Measurements from ENCODE around the gene ENTPD6.

Gene ENTPD6

DNA sequence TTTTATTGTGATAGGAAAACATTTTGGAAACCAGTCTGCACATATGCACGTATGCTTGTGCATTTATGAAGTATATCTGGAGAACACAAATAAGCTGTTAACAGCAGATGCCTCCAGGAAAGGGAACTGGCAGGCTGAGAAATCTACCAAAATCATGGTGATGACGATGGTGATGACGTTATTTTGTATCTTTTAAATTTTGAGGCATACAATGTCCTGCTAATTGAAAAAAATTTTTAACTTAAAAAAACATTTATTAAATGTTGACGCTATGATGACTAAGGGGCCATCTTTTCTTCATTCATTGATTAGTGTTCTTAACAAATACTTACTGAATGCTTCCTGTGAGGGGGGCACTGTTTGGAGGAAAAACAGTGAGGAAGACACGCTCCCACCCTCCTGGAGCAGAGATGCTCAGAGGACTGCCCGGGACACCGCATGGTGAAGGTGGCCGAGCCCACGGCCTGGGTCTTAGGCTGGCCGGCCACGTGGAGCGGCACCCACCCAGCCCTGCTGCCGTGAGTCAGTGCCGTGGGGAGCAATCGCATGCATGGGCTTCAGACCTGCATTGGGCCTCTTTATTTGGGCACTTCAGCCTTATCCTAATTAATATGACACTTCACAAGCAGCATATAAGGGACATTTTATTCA lies 15.9 kb upstream of the ENTPD6 start:
- TF ChIP-seq TAF1 (IDR thresholded peaks at IDR 0.05; ENCODE audit: borderline replicate concordance, insufficient read depth, low read length) (no peak), SIN3A (IDR thresholded peaks at IDR 0.05; ENCODE audit: borderline replicate concordance, insufficient read depth, low read length) (no peak), POLR2AphosphoS5 (IDR thresholded peaks at IDR 0.05; ENCODE audit: low read depth, low read length) (no peak), FOXP2 (optimal IDR thresholded peaks at IDR 0.05; ENCODE audit: borderline replicate concordance, extremely low read depth, extremely low read length, insufficient read depth) (no peak)
- TF ChIP-seq, protein P1, sequence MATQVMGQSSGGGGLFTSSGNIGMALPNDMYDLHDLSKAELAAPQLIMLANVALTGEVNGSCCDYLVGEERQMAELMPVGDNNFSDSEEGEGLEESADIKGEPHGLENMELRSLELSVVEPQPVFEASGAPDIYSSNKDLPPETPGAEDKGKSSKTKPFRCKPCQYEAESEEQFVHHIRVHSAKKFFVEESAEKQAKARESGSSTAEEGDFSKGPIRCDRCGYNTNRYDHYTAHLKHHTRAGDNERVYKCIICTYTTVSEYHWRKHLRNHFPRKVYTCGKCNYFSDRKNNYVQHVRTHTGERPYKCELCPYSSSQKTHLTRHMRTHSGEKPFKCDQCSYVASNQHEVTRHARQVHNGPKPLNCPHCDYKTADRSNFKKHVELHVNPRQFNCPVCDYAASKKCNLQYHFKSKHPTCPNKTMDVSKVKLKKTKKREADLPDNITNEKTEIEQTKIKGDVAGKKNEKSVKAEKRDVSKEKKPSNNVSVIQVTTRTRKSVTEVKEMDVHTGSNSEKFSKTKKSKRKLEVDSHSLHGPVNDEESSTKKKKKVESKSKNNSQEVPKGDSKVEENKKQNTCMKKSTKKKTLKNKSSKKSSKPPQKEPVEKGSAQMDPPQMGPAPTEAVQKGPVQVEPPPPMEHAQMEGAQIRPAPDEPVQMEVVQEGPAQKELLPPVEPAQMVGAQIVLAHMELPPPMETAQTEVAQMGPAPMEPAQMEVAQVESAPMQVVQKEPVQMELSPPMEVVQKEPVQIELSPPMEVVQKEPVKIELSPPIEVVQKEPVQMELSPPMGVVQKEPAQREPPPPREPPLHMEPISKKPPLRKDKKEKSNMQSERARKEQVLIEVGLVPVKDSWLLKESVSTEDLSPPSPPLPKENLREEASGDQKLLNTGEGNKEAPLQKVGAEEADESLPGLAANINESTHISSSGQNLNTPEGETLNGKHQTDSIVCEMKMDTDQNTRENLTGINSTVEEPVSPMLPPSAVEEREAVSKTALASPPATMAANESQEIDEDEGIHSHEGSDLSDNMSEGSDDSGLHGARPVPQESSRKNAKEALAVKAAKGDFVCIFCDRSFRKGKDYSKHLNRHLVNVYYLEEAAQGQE (IDR thresholded peaks at IDR 0.05; ENCODE audit: insufficient read depth in 1 of 2, low read depth in 2 of 2, low read length in 2 of 2), result no peak

DNA sequence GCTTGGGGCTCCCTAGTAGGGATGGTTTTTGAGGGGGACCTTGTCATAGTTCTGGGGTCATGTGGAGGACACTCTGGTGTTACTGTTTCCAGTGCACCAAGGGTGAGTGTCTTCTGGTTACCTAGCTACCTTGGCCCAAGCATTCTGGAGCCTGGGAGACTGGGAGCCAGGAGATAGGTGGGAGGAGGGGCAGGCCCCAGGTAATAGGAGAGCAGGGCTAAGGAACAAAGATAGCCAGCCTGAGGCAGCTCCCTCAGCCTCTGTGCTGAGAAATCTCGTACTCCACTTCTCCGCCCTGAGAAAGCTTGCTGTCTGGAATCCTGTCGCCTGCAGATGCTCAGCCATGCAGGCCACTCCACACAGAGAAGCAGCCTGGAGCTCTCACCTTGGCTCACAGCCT lies 8.3 kb upstream of the ENTPD6 start:
- TF ChIP-seq POLR2AphosphoS5 (IDR thresholded peaks at IDR 0.05; ENCODE audit: low read depth, low read length) (no peak), TAF1 (IDR thresholded peaks at IDR 0.05; ENCODE audit: borderline replicate concordance, insufficient read depth, low read length) (no peak), SIN3A (IDR thresholded peaks at IDR 0.05; ENCODE audit: borderline replicate concordance, insufficient read depth, low read length) (no peak), FOXP2 (optimal IDR thresholded peaks at IDR 0.05; ENCODE audit: borderline replicate concordance, extremely low read depth, extremely low read length, insufficient read depth) (no peak)
- TF ChIP-seq, protein P1 (IDR thresholded peaks at IDR 0.05; ENCODE audit: insufficient read depth in 1 of 2, low read depth in 2 of 2, low read length in 2 of 2), result no peak

DNA sequence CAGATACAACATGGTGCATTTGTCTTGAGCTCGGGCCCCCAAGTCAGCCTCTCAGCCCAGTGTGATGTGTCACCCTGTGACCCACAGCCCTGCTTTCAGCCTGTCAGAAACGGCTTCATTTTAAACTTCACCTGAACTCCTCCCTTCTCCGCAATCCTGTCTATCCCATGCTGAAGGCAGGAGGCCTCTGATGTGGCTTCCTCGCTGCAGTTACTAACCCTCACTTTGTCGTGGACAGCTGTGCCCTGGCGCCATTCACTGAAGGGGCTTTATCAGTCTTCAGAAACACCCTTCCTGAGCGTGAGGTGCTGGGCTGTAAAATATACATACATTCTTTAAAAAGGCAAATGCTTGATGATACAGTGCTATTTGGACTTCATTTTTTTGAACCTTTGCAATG lies 7.9 kb upstream of the ENTPD6 start:
- TF ChIP-seq TAF1 (IDR thresholded peaks at IDR 0.05; ENCODE audit: borderline replicate concordance, insufficient read depth, low read length) (no peak), POLR2AphosphoS5 (IDR thresholded peaks at IDR 0.05; ENCODE audit: low read depth, low read length) (no peak), FOXP2 (optimal IDR thresholded peaks at IDR 0.05; ENCODE audit: borderline replicate concordance, extremely low read depth, extremely low read length, insufficient read depth) (no peak), SIN3A (IDR thresholded peaks at IDR 0.05; ENCODE audit: borderline replicate concordance, insufficient read depth, low read length) (no peak)
- TF ChIP-seq, protein P1 (IDR thresholded peaks at IDR 0.05; ENCODE audit: insufficient read depth in 1 of 2, low read depth in 2 of 2, low read length in 2 of 2), result no peak

- TF ChIP-seq, protein P1 (IDR thresholded peaks at IDR 0.05; ENCODE audit: insufficient read depth in 1 of 2, low read depth in 2 of 2, low read length in 2 of 2), result no peak
- no peak for TF ChIP-seq SIN3A (IDR thresholded peaks at IDR 0.05; ENCODE audit: borderline replicate concordance, insufficient read depth, low read length)
- no peak for TF ChIP-seq FOXP2 (optimal IDR thresholded peaks at IDR 0.05; ENCODE audit: borderline replicate concordance, extremely low read depth, extremely low read length, insufficient read depth)
- TF ChIP-seq POLR2AphosphoS5 (IDR thresholded peaks at IDR 0.05; ENCODE audit: low read depth, low read length), result no peak
- TF ChIP-seq TAF1 (IDR thresholded peaks at IDR 0.05; ENCODE audit: borderline replicate concordance, insufficient read depth, low read length), result no peak
Measured at GRCh38 chr20:25188218-25188617, 7.3 kb upstream of the ENTPD6 start.
